ENCODE results near the gene SYNGAP1. TPM values are rescaled to one million over a fixed set of nuclear protein-coding genes. Genes with fewer than 3 reads are reported as not detected.

Gene SYNGAP1
- total and polyA plus RNA-seq, 9 of the 15 experiments (the other 6 are each of a cell fraction or from before 2014, with no cell fraction given) = 0.01 to 22.8 (median 3.2) TPM

DNA sequence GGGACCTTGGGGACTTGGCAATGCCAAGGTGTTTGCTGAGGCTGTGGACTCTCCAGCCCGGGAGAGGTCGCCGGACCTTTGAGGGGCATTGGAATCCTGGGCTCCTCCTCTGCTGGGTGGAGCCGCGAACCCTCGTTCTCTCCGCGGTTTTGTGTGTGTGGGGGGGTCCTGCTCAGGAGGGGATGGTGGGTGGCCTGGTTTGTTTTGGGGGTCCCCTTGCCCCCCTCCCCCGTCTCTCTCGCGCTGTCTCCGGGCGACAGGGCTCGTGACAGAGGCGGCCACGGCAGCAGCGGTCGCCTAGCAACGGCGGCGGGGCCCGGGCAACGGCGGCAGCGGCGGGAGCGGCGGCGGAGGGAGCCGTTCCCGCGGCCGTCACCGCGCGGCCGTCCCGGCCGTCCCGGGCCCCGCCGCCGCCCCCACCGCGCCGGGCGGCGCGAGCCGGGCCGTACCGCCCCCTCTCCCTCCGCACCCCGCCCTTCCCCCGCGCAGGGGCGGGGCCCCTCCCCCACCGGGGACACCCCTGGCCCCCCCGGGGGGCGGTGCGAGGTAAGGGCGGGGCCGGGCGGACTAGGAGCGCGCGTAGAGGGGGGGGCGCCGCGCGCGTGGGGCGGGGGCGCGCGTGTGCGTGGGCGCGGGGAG lies 7.8 kb downstream of the SYNGAP1 start (continued):
- no peak for TF ChIP-seq E2F3 (CRISPR knock-in tag; IDR thresholded peaks at IDR 0.05)
- peak in 2 of 3 experiments; percentile 33 to 39; a peak in 3 of 6 replicates for TF ChIP-seq CTCF (IDR thresholded peaks at IDR 0.05 in 2 of 3, conservative IDR thresholded peaks at IDR 0.05 in 1 of 3; ENCODE audit: insufficient read depth in 2 of 3, low read depth in 1 of 3, low read length in 3 of 3)
- peak; percentile 14; the same call in 1 of the 2 replicates for TF ChIP-seq MTA3 (IDR thresholded peaks at IDR 0.05; ENCODE audit: borderline replicate concordance)
- no peak for TF ChIP-seq ZNF79 (CRISPR knock-in tag; IDR thresholded peaks at IDR 0.05; ENCODE audit: low read depth)
- no peak for TF ChIP-seq POLR2A (conservative IDR thresholded peaks at IDR 0.05)
- TF ChIP-seq ELF1 (tag; IDR thresholded peaks at IDR 0.05) = no peak
- no peak for TF ChIP-seq ZNF589 (CRISPR knock-in tag; IDR thresholded peaks at IDR 0.05; ENCODE audit: low read depth)
- TF ChIP-seq E2F4 (CRISPR knock-in tag; IDR thresholded peaks at IDR 0.05; ENCODE audit: low read depth) = no peak
- peak in 1 of 2 experiments; percentile 75; a peak in 2 of 4 replicates for TF ChIP-seq MAZ (CRISPR knock-in tag; conservative IDR thresholded peaks at IDR 0.05 in 1 of 2, IDR thresholded peaks at IDR 0.05 in 1 of 2)
- no peak for TF ChIP-seq ZNF584 (CRISPR knock-in tag; IDR thresholded peaks at IDR 0.05; ENCODE audit: low read depth)
- TF ChIP-seq CC2D1A (IDR thresholded peaks at IDR 0.05) = no peak
- peak; percentile 82 for TF ChIP-seq RB1 (IDR thresholded peaks at IDR 0.05; ENCODE audit: low read depth)
- no peak for TF ChIP-seq ZNF165 (CRISPR knock-in tag; IDR thresholded peaks at IDR 0.05; ENCODE audit: borderline replicate concordance)
- TF ChIP-seq HNRNPLL (IDR thresholded peaks at IDR 0.05; ENCODE audit: low read depth, low read length, poor library complexity, severe bottlenecking) = peak; percentile 65
- no peak for TF ChIP-seq ZNF395 (CRISPR knock-in tag; IDR thresholded peaks at IDR 0.05)
- TF ChIP-seq CREB1 (IDR thresholded peaks at IDR 0.05) = no peak
- TF ChIP-seq CREB1 (CRISPR knock-in tag; IDR thresholded peaks at IDR 0.05) = no peak
- peak; percentile 73 for TF ChIP-seq BHLHE40 (IDR thresholded peaks at IDR 0.05; ENCODE audit: low read length)
- TF ChIP-seq SP2 (IDR thresholded peaks at IDR 0.05; ENCODE audit: extremely low read depth, low read depth, low read length, poor library complexity, severe bottlenecking) = no peak
- no peak for TF ChIP-seq JUN (IDR thresholded peaks at IDR 0.05; ENCODE audit: borderline replicate concordance, low read depth, low read length)
- no peak for TF ChIP-seq JUN (CRISPR knock-in tag; IDR thresholded peaks at IDR 0.05; ENCODE audit: borderline replicate concordance)
- no peak for TF ChIP-seq KHSRP (IDR thresholded peaks at IDR 0.05)
- TF ChIP-seq BRF1 (IDR thresholded peaks at IDR 0.05; ENCODE audit: borderline replicate concordance, extremely low read depth, insufficient read length) = no peak
- peak in 1 of 2 experiments; percentile 51; a peak in 1 of 4 replicates for TF ChIP-seq KDM4B (IDR thresholded peaks at IDR 0.05; ENCODE audit: borderline replicate concordance in 2 of 2, low read depth in 1 of 2)
